ENCODE measurements around the gene RCN1. TPM values are rescaled to one million over a fixed set of nuclear protein-coding genes. Genes with fewer than 3 reads are reported as not detected.

RCN1 gene
- polyA plus RNA-seq, 1 donor = 140 TPM

GRCh38 chr11:32154275-32154674 lies 63.4 kb downstream of the RCN1 start:
- no peak for DNase-seq

Measured in hindlimb muscle (tissue), 1 donor.